H1 (cell line): ENCODE data around the gene DCN.

Experiments used
- ATF2 ChIP-seq: IDR thresholded peaks from 2 replicates; pipeline ENCODE4 v1.6.1; 2012; ENCODE audit warnings: low read length, inconsistent platforms
- CTCF ChIP-seq, 3 experiments: IDR thresholded peaks; 1 replicate in 2 of 3; 2 replicates in 1 of 3; pipeline versions ENCODE4 v1.5.1 to v1.6.1; 2011; ENCODE audit warnings: low read length in 3 of 3, mild to moderate bottlenecking in 3 of 3, inconsistent platforms in 2 of 3, low read depth in 1 of 3, moderate library complexity in 1 of 3; ENCODE audit not compliant: insufficient read depth in 1 of 3; ENCODE audit errors: control extremely low read depth in 1 of 3
- NRF1 ChIP-seq: IDR thresholded peaks from 2 replicates; pipeline ENCODE4 v1.6.1; 2011; ENCODE audit warnings: mild to moderate bottlenecking, low read depth, low read length, improper control_type of control experiment
- POLR2A ChIP-seq, 2 experiments: IDR thresholded peaks; 1 replicate in 1 of 2; 2 replicates in 1 of 2; pipeline ENCODE4 v1.6.1; 2011; ENCODE audit warnings: low read depth in 2 of 2, low read length in 2 of 2, mild to moderate bottlenecking in 2 of 2; ENCODE audit errors: control extremely low read depth in 1 of 2
- POLR2AphosphoS5 ChIP-seq: IDR thresholded peaks from 2 replicates; pipeline ENCODE4 v1.6.1; 2011; ENCODE audit warnings: low read depth, low read length
- RAD21 ChIP-seq, 2 experiments: IDR thresholded peaks in 1 of 2; conservative IDR thresholded peaks in 1 of 2; 2 replicates each; pipeline ENCODE4 v1.6.1; 2011; ENCODE audit warnings: low read depth in 2 of 2, low read length in 2 of 2, improper control_type of control experiment in 1 of 2, inconsistent platforms in 1 of 2, mild to moderate bottlenecking in 1 of 2, moderate library complexity in 1 of 2
- RFX5 ChIP-seq: IDR thresholded peaks from 2 replicates; pipeline ENCODE4 v1.6.1; 2011; ENCODE audit warnings: low read depth, low read length, improper control_type of control experiment, borderline replicate concordance

GRCh38 chr12:91113621-91114020, 69.0 kb downstream of the DCN start:
- TF ChIP-seq CTCF (IDR thresholded peaks at IDR 0.05; ENCODE audit: control extremely low read depth in 1 of 3, insufficient read depth in 1 of 3, low read depth in 1 of 3, low read length in 3 of 3) = no peak
- TF ChIP-seq RAD21 (IDR thresholded peaks at IDR 0.05 in 1 of 2, conservative IDR thresholded peaks at IDR 0.05 in 1 of 2; ENCODE audit: low read depth in 2 of 2, low read length in 2 of 2) = no peak
- no peak for TF ChIP-seq RFX5
- no peak for TF ChIP-seq POLR2A (IDR thresholded peaks at IDR 0.05; ENCODE audit: control extremely low read depth in 1 of 2, low read depth in 2 of 2, low read length in 2 of 2)
- no peak for TF ChIP-seq NRF1
- TF ChIP-seq POLR2AphosphoS5 = no peak
- TF ChIP-seq ATF2 = no peak
